Measurements from ENCODE around the gene MYORG.

MYORG gene

GRCh38 chr9:34376596-34377403 is at the start of gene MYORG:
Gene MYORG, minus strand, starts transcription at chr9:34376898. Its CDS starts 3,955 bp downstream, at chr9:34372943.
- peak; percentile 93 to 94 for DNase-seq (ENCODE audit: low read depth in 2 of 2)

- no peak for DNase-seq (ENCODE audit: low read depth in 2 of 2)
Measured at GRCh38 chr9:34419716-34420504, 43.2 kb upstream of the MYORG start.

GRCh38 chr9:34417734-34418133 is 41.0 kb upstream of the MYORG start:
- no peak for DNase-seq (ENCODE audit: low read depth in 2 of 2)

GRCh38 chr9:34413231-34413852 is 36.6 kb upstream of the MYORG start:
- DNase-seq (ENCODE audit: low read depth in 2 of 2): no peak

GRCh38 chr9:34412336-34412735 is 35.6 kb upstream of the MYORG start:
- no peak for DNase-seq (ENCODE audit: low read depth in 2 of 2)

GRCh38 chr9:34409154-34409553 is 32.5 kb upstream of the MYORG start:
- no peak for DNase-seq (ENCODE audit: low read depth in 2 of 2)

GRCh38 chr9:34408173-34408572 is 31.5 kb upstream of the MYORG start:
- DNase-seq (ENCODE audit: low read depth in 2 of 2): no peak

GRCh38 chr9:34406219-34406618 is 29.5 kb upstream of the MYORG start:
- DNase-seq (ENCODE audit: low read depth in 2 of 2): no peak

GRCh38 chr9:34405719-34406118 is 29.0 kb upstream of the MYORG start:
- no peak for DNase-seq (ENCODE audit: low read depth in 2 of 2)

- DNase-seq (ENCODE audit: low read depth in 2 of 2): no peak
Measured at GRCh38 chr9:34403554-34404380, 27.1 kb upstream of the MYORG start.

- DNase-seq (ENCODE audit: low read depth in 2 of 2): no peak
Measured at GRCh38 chr9:34400686-34401602, 24.2 kb upstream of the MYORG start.

- no peak for DNase-seq (ENCODE audit: low read depth in 2 of 2)
Measured at GRCh38 chr9:34400275-34400674, 23.6 kb upstream of the MYORG start.

- DNase-seq (ENCODE audit: low read depth in 2 of 2): no peak
Measured at GRCh38 chr9:34399729-34400128, 23.0 kb upstream of the MYORG start.

GRCh38 chr9:34398875-34399274 is 22.2 kb upstream of the MYORG start:
- no peak for DNase-seq (ENCODE audit: low read depth in 2 of 2)

GRCh38 chr9:34396276-34397214 is 19.8 kb upstream of the MYORG start:
- DNase-seq (ENCODE audit: low read depth in 2 of 2): no peak

- DNase-seq (ENCODE audit: low read depth in 2 of 2): no peak
Measured at GRCh38 chr9:34392511-34392910, 15.8 kb upstream of the MYORG start.

- DNase-seq (ENCODE audit: low read depth in 2 of 2): no peak
Measured at GRCh38 chr9:34387239-34387638, 10.5 kb upstream of the MYORG start.

GRCh38 chr9:34386656-34387055 is 10.0 kb upstream of the MYORG start:
- no peak for DNase-seq (ENCODE audit: low read depth in 2 of 2)

- no peak for DNase-seq (ENCODE audit: low read depth in 2 of 2)
Measured at GRCh38 chr9:34385561-34386230, 9.0 kb upstream of the MYORG start.

Data from stimulated activated CD8-positive, alpha-beta memory T cell treated with anti-CD3 and anti-CD28 coated beads, Interleukin-15, amount 100 ng/mL, for 4 hours (primary cell).